ENCODE data around the gene ALKBH6. TPM values are rescaled to one million over a fixed set of nuclear protein-coding genes. Genes with fewer than 3 reads are reported as not detected.
"Not testable (repeated sequence)": the region's sequence is repeated elsewhere in the genome, so short reads cannot be mapped to it uniquely, and the experiment has no call there.

Gene ALKBH6
- total and polyA plus RNA-seq, 2 experiments from 2014 or later: 33.6 to 51.4 TPM

- peak overlapping the region; percentile 46; the same call in 1 of the 2 replicates for H3K4me2 ChIP-seq
- no peaks in the 10 kb centered on the region for H3K79me2 ChIP-seq (replicated peaks; ENCODE audit: insufficient read depth)
- no peak overlapping the region for H3K4me3 ChIP-seq
- H3K36me3 Mint-ChIP-seq (ENCODE audit: low read depth): 0 out of 3 replicates have a peak, but pooled peaks cover 3% of the 10 kb centered on the region
- DNase-seq (ENCODE audit: low spot score) (peak; percentile 57), ATAC-seq (peak; percentile 77)
- peaks cover 12% of the 10 kb centered on the region for H3K4me1 ChIP-seq (ENCODE audit: insufficient read depth)
- no peaks in the 10 kb centered on the region for H3K9me3 Mint-ChIP-seq
- no peak overlapping the region for H3K27ac Mint-ChIP-seq
- peaks cover 13% of the 10 kb centered on the region; the same call in 2 of the 3 replicates for H3K4me1 Mint-ChIP-seq
- 0 out of 2 replicates have a peak, but pooled peaks cover 2% of the 10 kb centered on the region for H3K9me2 ChIP-seq (ENCODE audit: insufficient read depth)
- H3F3A ChIP-seq (replicated peaks; ENCODE audit: low read depth): 0 out of 2 replicates have a peak, but pooled peaks cover 3% of the 10 kb centered on the region
- no peak overlapping the region for H3K4me3 Mint-ChIP-seq
- H2AFZ ChIP-seq: no peak overlapping the region
- H3K27me3 Mint-ChIP-seq (ENCODE audit: insufficient read depth, low read depth, poor library complexity): peaks cover 5% of the 10 kb centered on the region
- H4K20me1 ChIP-seq (replicated peaks; ENCODE audit: insufficient read depth): peaks cover 5% of the 10 kb centered on the region; the same call in 1 of the 2 replicates
- TF ChIP-seq ZNF462 (CRISPR knock-in tag; IDR thresholded peaks at IDR 0.05) (no peak), STAT1 (IDR thresholded peaks at IDR 0.05; ENCODE audit: unreplicated experiment) (no peak), JUNB (IDR thresholded peaks at IDR 0.05; ENCODE audit: unreplicated experiment) (no peak), ZNF331 (CRISPR knock-in tag; IDR thresholded peaks at IDR 0.05; ENCODE audit: low read depth) (no peak), CTCF (conservative IDR thresholded peaks at IDR 0.05; ENCODE audit: low read depth in 2 of 2) (no peak), REST (IDR thresholded peaks at IDR 0.05; ENCODE audit: unreplicated experiment) (no peak), EZH2 (IDR thresholded peaks at IDR 0.05; ENCODE audit: low read depth, unreplicated experiment) (no peak), POLR2AphosphoS5 (IDR thresholded peaks at IDR 0.05; ENCODE audit: low read depth) (no peak), ETS1 (IDR thresholded peaks at IDR 0.05) (no peak)
- H3K27me3 ChIP-seq (ENCODE audit: insufficient read depth): no peaks in the 10 kb centered on the region
- peak overlapping the region; percentile 81 for H3K27ac ChIP-seq (ENCODE audit: low read depth)
- H3K36me3 ChIP-seq (ENCODE audit: insufficient read depth): no peaks in the 10 kb centered on the region
Observed at GRCh38 chr19:36041831-36042230, 27.8 kb upstream of the ALKBH6 start.

- H3F3A ChIP-seq (replicated peaks; ENCODE audit: low read depth); ATAC-seq; H3K36me3 Mint-ChIP-seq (ENCODE audit: low read depth); H3K27me3 ChIP-seq (ENCODE audit: insufficient read depth); H4K20me1 ChIP-seq (replicated peaks; ENCODE audit: insufficient read depth); H3K4me3 Mint-ChIP-seq; DNase-seq (ENCODE audit: low spot score); H3K9me2 ChIP-seq (ENCODE audit: insufficient read depth); H2AFZ ChIP-seq; H3K4me3 ChIP-seq; H3K79me2 ChIP-seq (replicated peaks; ENCODE audit: insufficient read depth); H3K27me3 Mint-ChIP-seq (ENCODE audit: insufficient read depth, low read depth, poor library complexity); H3K4me2 ChIP-seq; H3K36me3 ChIP-seq (ENCODE audit: insufficient read depth); H3K9me3 Mint-ChIP-seq: not testable (repeated sequence)
- Mint-ChIP-seq H3K4me1 (peaks cover 13% of the 10 kb centered on the region; the same call in 2 of the 3 replicates), H3K27ac (peak overlapping the region; percentile 42)
- peaks cover 12% of the 10 kb centered on the region for H3K4me1 ChIP-seq (ENCODE audit: insufficient read depth)
- peak overlapping the region; percentile 81 for H3K27ac ChIP-seq (ENCODE audit: low read depth)
Observed at GRCh38 chr19:36041092-36041491, 27.1 kb upstream of the ALKBH6 start.
